ENCODE data around the gene RBBP8NL. TPM values are rescaled to one million over a fixed set of nuclear protein-coding genes. Genes with fewer than 3 reads are reported as not detected.
"Not testable (repeated sequence)": the region's sequence is repeated elsewhere in the genome, so short reads cannot be mapped to it uniquely, and the experiment has no call there.

The RBBP8NL gene
- total RNA-seq, 2 experiments from 2014 or later, result not detected

DNA sequence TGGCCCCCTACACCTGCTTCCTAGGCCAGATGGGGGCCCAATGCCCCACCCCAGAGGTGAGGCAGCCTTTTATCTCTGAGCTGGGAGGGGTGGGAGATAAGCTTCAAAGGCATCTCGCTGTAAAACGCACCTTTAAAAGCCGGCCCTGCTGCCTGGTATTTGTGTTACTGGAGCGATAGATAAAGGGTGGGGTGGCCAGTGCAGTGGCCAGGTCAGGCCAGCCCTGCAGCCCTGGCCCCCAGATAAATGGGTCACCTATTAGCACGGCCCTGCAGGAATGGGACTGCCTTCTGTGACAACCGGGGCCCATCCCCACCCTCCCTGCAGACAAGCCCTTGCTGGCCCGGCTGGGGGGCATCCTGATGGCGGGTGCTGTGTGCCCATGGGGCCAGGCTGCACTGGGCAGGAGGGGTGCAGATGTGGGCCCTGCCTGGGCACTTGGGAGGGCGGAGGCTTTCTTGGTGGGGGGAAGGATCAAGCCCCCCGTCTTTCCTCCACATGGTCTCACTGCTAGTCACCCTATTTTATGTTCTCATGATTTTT is 3.0 kb upstream of the RBBP8NL start:
- Mint-ChIP-seq H3K27ac (no peak overlapping the region), H3K4me1 (ENCODE audit: low read depth) (no peaks in the 10 kb centered on the region), H3K9me3 (no peaks in the 10 kb centered on the region), H3K27me3 (ENCODE audit: low read depth) (peaks cover 20% of the 10 kb centered on the region), H3K4me3 (no peak overlapping the region), H3K36me3 (ENCODE audit: low read depth) (no peaks in the 10 kb centered on the region)
- intact Hi-C loops (cut with micrococcal nuclease), result no loop called here
- no peak for DNase-seq
- CTCF ChIA-PET, result no interaction called here

DNA sequence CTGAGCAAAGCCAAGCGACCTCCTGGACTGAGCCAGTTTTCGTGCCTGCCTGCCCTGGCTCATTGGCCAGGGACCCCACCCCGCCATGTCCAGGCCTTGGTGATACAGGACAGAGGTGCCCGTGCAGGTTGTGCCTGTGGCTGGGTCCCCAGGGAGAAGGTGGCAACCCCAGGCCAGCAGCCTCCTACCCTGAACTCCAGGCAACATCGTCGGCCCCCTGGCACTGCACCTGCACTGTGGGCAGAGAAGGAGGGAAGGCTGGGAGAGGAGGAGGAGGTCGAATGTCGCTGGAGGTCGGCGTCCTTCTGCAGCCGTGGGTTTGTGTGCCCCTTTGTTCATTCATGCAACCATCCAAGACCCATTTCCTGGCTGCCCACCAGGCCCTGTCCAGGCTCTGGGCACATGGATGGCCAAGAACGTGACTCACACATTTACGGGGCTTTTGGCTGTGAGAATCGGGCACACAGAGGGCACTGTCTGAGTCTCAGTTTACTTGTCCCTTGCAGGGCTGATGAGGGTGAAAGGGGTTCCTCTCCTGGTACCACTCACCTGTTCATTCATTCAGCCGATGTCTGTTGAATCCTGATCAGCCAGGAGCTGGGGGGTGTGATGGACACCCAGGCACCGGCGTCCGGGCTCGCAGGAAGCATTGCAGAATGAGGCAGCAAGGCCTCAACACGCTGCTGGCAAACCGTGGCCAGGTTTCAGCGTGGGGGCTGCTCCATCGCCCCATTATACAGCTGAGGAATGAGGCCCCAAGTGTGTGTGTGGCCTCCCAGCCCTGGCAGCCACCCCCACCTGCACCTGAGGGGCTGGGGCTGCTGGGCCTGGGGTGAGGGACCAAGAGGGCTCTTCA is 2.3 kb upstream of the RBBP8NL start:
- no peak for DNase-seq
- Mint-ChIP-seq H3K27me3 (ENCODE audit: low read depth) (peaks cover 15% of the 10 kb centered on the region), H3K4me1 (ENCODE audit: low read depth) (no peaks in the 10 kb centered on the region), H3K4me3 (no peak overlapping the region), H3K9me3 (no peaks in the 10 kb centered on the region), H3K36me3 (ENCODE audit: low read depth) (no peaks in the 10 kb centered on the region), H3K27ac (no peak overlapping the region)
- intact Hi-C loops (cut with micrococcal nuclease), result no loop called here
- CTCF ChIA-PET, result no interaction called here

DNA sequence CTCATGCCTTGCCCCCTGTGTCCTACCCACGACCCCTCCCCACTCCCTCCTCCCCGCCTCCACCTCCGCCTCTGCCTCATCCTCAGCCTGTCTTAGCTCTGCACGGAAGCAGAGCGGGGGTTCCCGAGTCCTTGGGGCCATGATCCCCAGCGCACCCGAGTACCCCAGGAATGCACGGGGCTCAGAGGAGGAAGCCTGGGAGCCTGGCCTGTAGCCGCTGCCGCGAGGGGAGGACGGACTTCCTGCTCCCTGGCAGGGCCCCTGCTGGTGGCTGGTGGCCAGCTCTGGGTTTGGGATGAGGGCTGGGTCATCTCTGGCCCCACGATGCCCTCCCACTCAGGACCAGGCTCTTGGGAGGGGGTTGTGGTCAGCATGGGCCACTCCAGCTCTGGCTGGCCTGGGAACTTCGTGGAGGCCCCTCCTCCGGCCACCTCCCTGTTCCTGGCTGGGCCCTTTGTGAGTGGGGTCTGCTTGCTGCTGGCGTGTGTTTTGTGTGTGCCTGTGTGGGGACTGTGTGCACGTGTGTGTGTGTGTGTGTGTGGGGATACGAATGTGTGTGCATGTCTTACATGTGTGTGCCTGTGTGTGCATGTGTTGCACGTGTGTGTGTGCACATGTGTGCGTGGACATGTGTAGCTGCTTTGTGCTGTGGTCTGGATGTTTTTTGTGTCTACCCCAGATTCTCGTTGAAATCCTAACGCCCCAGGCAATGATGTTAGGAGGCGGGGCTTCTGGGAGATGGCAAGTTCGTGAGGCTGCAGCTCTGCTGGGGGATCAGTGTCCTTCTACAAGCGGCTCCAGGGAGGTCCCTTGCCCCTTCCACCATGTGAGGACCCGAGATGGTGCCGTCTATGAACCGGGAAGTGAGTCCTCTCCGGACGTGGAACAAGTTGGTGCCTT is 1.3 kb upstream of the RBBP8NL start:
- H3K36me3 Mint-ChIP-seq (ENCODE audit: low read depth), result no peaks in the 10 kb centered on the region
- peaks cover 6% of the 10 kb centered on the region for H3K27me3 Mint-ChIP-seq (ENCODE audit: low read depth)
- H3K9me3 Mint-ChIP-seq, result no peaks in the 10 kb centered on the region
- no peak for DNase-seq
- no peak overlapping the region for H3K4me3 Mint-ChIP-seq
- H3K27ac Mint-ChIP-seq, result no peak overlapping the region
- intact Hi-C loops (cut with micrococcal nuclease), result no loop called here
- no peaks in the 10 kb centered on the region for H3K4me1 Mint-ChIP-seq (ENCODE audit: low read depth)
- CTCF ChIA-PET, result no interaction called here

DNA sequence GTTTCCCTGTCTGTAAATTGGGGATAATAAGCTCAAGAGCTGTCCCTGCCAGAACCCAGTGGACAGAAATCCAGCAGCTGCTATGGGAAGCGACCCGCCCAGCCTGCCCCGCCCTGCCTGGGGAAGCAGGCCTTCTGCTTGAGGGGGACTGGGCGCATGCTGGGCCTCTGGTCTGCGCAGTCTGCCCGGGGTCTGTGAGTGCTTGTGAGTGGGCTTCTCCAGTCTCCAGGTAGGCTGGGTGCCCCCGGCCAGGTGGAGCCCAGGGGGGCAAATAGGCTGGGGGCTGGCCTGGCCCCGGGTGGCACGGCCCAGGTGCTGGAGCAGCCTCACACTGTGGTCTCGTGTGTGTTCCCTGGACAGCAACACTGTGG is 648 bp upstream of the RBBP8NL start:
- Mint-ChIP-seq H3K4me1 (ENCODE audit: low read depth) (no peaks in the 10 kb centered on the region), H3K9me3 (no peaks in the 10 kb centered on the region), H3K27me3 (ENCODE audit: low read depth) (peaks cover 5% of the 10 kb centered on the region), H3K36me3 (ENCODE audit: low read depth) (no peaks in the 10 kb centered on the region), H3K4me3 (no peak overlapping the region), H3K27ac (no peak overlapping the region)
- intact Hi-C loops (cut with micrococcal nuclease), result no loop called here
- CTCF ChIA-PET, result no interaction called here
- DNase-seq, result no peak

DNA sequence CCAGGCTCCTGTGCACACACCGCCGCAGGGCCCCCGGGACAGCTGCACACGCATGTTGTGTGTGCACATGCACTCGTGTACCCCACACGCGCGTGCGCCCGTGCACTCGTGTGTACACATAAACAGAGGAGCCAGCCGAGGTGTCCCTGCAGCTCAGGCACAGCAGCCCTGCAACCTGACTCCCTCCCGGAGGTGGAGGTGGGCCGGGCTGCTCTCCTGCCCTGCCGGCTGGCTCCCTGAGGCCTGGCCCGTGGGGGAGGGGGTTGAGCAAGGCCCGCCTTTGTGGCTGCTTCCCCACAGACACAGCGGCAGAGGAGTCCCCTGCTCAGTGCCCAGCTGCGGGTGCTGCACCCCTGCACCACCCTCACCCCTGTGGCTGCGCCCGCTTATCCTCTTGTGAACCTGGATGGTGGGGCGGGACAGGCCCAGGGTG is 624 bp downstream of the RBBP8NL start:
- Mint-ChIP-seq H3K27me3 (ENCODE audit: low read depth) (peaks cover 5% of the 10 kb centered on the region), H3K4me3 (no peak overlapping the region), H3K9me3 (no peaks in the 10 kb centered on the region), H3K4me1 (ENCODE audit: low read depth) (no peaks in the 10 kb centered on the region), H3K36me3 (ENCODE audit: low read depth) (no peaks in the 10 kb centered on the region), H3K27ac (no peak overlapping the region)
- CTCF ChIA-PET, result no interaction called here
- intact Hi-C loops (cut with micrococcal nuclease), result no loop called here
- no peak for DNase-seq

DNA sequence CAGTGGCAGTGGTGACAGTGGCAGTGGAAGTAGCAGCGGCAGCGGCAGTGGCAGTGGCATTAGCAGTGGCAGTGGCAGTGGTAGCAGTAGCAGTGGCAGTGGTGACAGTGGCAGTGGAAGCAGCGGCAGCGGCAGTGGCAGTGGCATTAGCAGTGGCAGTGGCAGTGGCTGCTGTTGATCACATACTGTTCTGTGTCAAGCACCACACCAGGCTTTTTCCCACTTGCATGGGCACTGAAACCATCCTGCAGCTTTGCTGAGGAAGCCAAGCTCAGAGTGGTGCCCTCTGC is 1.3 kb downstream of the RBBP8NL start:
- not testable (repeated sequence) for DNase-seq, H3K27ac Mint-ChIP-seq, H3K4me3 Mint-ChIP-seq

DNA sequence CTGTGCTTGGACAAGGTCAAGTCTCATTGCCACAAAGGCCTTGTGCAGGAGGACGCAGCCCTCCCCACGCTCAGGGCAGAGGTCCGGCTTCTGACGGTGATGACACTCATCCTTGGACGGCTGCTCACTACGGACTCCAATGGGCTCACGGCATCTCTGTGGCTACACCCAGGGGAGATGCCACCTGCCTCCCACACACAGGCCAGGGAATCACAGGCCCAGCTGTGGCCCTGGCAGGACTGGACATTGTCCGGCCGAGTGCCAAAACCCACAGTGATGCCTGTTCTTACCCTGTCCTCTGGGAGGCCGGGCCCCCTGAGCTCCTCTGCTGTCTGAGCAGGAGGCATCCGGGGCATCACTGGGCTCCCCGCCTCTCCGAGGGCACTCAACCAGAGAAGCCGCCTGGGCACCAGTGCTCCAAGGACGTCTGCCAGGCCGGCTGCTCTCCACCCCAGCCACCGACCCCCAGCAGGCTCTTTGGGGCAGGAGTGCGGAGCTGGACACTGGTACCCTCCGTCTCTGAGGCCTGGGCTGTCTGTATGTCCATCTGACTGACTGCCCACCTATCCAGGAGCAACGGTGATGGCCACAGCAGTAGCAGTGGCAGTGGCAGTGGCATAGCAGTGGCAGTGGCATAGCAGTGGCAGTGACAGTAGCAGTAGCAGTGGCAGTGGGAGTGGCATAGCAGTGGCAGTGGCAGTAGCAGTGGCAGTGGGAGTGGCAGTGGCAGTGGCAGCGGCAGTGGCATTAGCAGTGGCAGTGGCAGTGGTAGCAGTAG is 1.9 kb downstream of the RBBP8NL start:
- no peak overlapping the region for H3K27ac Mint-ChIP-seq

More for the DNA sequence above, 1.3 kb downstream of the RBBP8NL start:
- intact Hi-C loops (cut with micrococcal nuclease); H3K27me3 Mint-ChIP-seq (ENCODE audit: low read depth); CTCF ChIA-PET; H3K9me3 Mint-ChIP-seq; H3K36me3 Mint-ChIP-seq (ENCODE audit: low read depth); H3K4me1 Mint-ChIP-seq (ENCODE audit: low read depth): not testable (repeated sequence)

DNA sequence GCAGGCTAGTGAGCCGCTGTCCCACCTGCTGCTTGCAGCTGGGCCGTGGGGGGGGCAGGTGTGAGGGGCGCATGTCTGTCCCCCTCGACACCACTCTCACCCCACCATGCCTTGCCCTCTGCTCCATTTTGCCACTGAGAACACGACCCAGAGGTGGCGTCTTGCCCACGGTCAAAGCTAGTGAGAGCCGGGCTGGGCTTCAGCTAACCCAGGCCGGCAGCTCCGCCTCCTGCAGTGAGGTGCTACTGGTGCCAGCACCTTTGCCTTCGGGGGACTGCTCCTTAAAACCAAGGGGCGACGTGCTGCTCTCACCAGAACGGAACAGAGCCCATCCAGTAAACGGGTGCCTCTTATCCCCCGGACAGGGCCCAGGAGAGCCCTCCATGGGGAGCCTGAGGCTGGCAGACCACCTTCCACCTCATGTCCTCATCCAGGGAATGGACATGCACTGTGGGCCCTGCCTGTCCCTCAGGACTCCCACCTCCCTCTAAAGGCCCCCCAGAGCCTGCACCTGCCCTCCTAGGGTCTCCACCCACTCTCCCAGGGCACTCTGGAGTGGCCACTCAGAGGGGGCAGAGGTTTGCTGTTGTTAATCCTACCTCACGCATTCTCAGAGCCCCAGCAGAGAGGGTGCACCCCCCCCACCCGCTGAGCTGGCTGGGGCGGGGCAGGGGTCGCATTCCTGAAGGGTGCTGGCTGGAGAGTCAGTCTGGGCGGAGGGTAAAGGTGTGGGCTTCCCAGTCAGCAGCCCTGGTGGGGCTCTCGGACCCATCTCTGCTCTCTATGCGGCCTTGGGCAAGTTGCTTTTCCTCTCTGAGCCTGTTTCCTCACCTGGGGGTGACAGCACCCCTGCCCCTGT is 2.9 kb downstream of the RBBP8NL start:
- no peaks in the 10 kb centered on the region for H3K9me3 Mint-ChIP-seq
- H3K27me3 Mint-ChIP-seq (ENCODE audit: low read depth), result peaks cover 3% of the 10 kb centered on the region
- no peak overlapping the region for H3K27ac Mint-ChIP-seq
- intact Hi-C loops (cut with micrococcal nuclease), result no loop called here
- H3K4me3 Mint-ChIP-seq, result no peak overlapping the region
- H3K36me3 Mint-ChIP-seq (ENCODE audit: low read depth), result no peaks in the 10 kb centered on the region
- no peaks in the 10 kb centered on the region for H3K4me1 Mint-ChIP-seq (ENCODE audit: low read depth)
- CTCF ChIA-PET, result no interaction called here
- DNase-seq, result no peak

More for the DNA sequence above, 1.9 kb downstream of the RBBP8NL start:
- Mint-ChIP-seq H3K4me3 (no peak overlapping the region), H3K36me3 (ENCODE audit: low read depth) (no peaks in the 10 kb centered on the region), H3K27me3 (ENCODE audit: low read depth) (peaks cover 3% of the 10 kb centered on the region), H3K4me1 (ENCODE audit: low read depth) (no peaks in the 10 kb centered on the region), H3K9me3 (no peaks in the 10 kb centered on the region)
- intact Hi-C loops (cut with micrococcal nuclease), result no loop called here
- CTCF ChIA-PET, result no interaction called here
- DNase-seq, result no peak

DNA sequence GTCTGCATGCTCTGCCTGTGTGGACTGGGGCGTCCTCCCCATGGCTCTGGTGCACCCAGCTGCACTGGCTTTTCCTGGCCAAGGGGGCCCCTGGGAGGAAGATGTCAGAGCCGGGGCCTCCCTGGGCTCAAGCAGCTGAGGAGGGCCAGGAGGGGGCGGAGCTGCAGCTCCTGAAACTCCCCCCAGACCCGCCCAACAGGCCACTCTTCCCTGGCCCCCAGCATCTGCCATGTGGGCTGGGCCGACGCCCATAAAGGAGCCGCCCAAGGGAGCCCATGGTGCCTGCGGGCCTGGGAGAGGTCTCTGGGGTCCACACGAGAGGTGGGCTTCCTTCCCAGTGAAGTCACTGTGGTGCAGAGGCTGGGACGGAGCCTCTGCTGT is 4.0 kb downstream of the RBBP8NL start:
- Mint-ChIP-seq H3K36me3 (ENCODE audit: low read depth) (no peaks in the 10 kb centered on the region), H3K9me3 (no peaks in the 10 kb centered on the region), H3K27me3 (ENCODE audit: low read depth) (no peaks in the 10 kb centered on the region), H3K4me3 (no peak overlapping the region), H3K27ac (no peak overlapping the region), H3K4me1 (ENCODE audit: low read depth) (no peaks in the 10 kb centered on the region)
- CTCF ChIA-PET, result no interaction called here
- intact Hi-C loops (cut with micrococcal nuclease), result no loop called here
- no peak for DNase-seq

DNA sequence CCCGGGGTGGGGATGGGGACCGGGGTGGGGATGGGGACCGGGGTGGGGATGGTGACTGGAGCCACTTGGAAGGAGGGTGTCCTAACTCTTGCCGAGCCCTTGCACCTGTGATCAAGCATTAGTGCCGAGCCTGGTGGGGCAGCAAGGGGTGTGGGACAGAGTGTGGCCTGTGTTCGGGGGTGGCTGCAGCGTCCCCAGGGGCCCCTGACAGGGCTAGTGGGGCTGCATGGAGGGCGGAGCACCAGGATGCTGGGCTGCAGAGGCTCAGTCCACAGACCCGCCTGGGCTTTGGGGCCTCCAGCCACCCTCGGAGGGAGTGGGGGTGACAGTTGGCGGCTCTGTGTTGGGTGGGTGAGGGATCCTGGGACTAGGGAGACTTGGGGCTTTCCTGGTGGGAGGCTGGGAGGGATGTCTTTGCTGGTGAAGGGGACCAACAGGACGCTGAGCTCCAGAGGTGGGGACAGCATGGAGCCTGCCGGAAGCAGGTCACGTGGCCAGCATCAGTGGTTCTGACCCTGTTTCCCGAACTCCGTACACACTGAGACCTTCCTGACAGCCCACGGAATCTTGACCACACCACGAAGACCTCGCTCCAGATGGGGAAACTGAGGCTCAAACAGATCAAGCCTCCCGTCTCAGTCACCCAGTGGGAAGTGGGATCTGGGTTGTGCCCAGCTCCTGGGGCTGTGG is 4.6 kb downstream of the RBBP8NL start:
- DNase-seq, result no peak
- no peaks in the 10 kb centered on the region for H3K9me3 Mint-ChIP-seq
- H3K27me3 Mint-ChIP-seq (ENCODE audit: low read depth), result no peaks in the 10 kb centered on the region
- H3K27ac Mint-ChIP-seq, result no peak overlapping the region
- CTCF ChIA-PET, result no interaction called here
- H3K36me3 Mint-ChIP-seq (ENCODE audit: low read depth), result no peaks in the 10 kb centered on the region
- H3K4me1 Mint-ChIP-seq (ENCODE audit: low read depth), result no peaks in the 10 kb centered on the region
- no peak overlapping the region for H3K4me3 Mint-ChIP-seq
- intact Hi-C loops (cut with micrococcal nuclease), result no loop called here

DNA sequence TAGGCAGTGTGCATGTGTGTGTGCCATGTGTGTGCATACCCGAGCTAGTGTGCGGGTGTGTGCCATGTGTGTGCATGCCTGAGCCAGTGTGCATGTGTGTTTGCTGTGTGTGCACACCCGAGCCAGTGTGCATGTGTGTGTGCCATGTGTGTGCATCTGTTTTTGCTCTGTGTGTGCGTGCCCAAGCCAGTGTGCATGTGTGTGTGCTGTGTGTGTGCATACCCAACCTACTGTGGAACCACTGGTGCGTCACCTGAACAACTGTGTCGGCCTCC is 5.7 kb downstream of the RBBP8NL start:
- Mint-ChIP-seq H3K27me3 (ENCODE audit: low read depth) (no peaks in the 10 kb centered on the region), H3K27ac (no peak overlapping the region), H3K4me1 (ENCODE audit: low read depth) (no peaks in the 10 kb centered on the region), H3K36me3 (ENCODE audit: low read depth) (no peaks in the 10 kb centered on the region), H3K9me3 (no peaks in the 10 kb centered on the region), H3K4me3 (no peak overlapping the region)
- intact Hi-C loops (cut with micrococcal nuclease), result no loop called here
- CTCF ChIA-PET, result no interaction called here
- DNase-seq, result no peak

Measured in activated naive CD4-positive, alpha-beta T cell treated with anti-CD3 and anti-CD28 coated beads for 36 hours (primary cell).